Muscle layer of colon (tissue), 2 donors: Measurements from ENCODE around the gene DGCR2.
"Not testable (repeated sequence)": the region's sequence is repeated elsewhere in the genome, so short reads cannot be mapped to it uniquely, and the experiment has no call there.

Source experiments
- H3K27ac ChIP-seq: one replicate; pipeline ENCODE4 v1.7.0; 2013; ENCODE audit warnings: low read depth, mild to moderate bottlenecking, low read length, moderate library complexity
- H3K27me3 ChIP-seq, 2 donors: one replicate each; pipeline ENCODE4 v1.7.0; 2013; ENCODE audit warnings: low read length in 2 of 2, mild to moderate bottlenecking in 2 of 2; ENCODE audit not compliant: insufficient read depth in 2 of 2, control insufficient read depth in 1 of 2
- H3K36me3 ChIP-seq: one replicate; pipeline ENCODE4 v1.7.0; 2013; ENCODE audit warnings: mild to moderate bottlenecking, low read length; ENCODE audit not compliant: insufficient read depth
- H3K4me1 ChIP-seq: one replicate; pipeline ENCODE4 v1.7.0; 2013; ENCODE audit warnings: mild to moderate bottlenecking, low read length; ENCODE audit not compliant: insufficient read depth
- H3K4me3 ChIP-seq, 2 donors: one replicate each; pipeline ENCODE4 v1.7.0; 2013; ENCODE audit warnings: low read length in 2 of 2, low read depth in 1 of 2, mild to moderate bottlenecking in 1 of 2, moderate library complexity in 1 of 2
- H3K9ac ChIP-seq: one replicate; pipeline ENCODE4 v1.7.0; 2013; ENCODE audit warnings: low read length
- H3K9me3 ChIP-seq: one replicate; pipeline ENCODE4 v1.7.0; 2013; ENCODE audit warnings: mild to moderate bottlenecking, low read length
- donor health status: abdominal sarcoma.
- donor health status: Adenocarcinoma of cecum.

DGCR2 gene

GRCh38 chr22:19005905-19006304, 116.3 kb downstream of the DGCR2 start:
- Histone ChIP-seq H3K4me3 (no peak overlapping the region), H3K4me1 (no peaks in the 10 kb centered on the region), H3K36me3 (no peaks in the 10 kb centered on the region), H3K9ac (no peak overlapping the region), H3K27ac (no peak overlapping the region), H3K9me3 (no peaks in the 10 kb centered on the region), H3K27me3 (no peaks in the 10 kb centered on the region)

- Histone ChIP-seq H3K9me3 (no peaks in the 10 kb centered on the region), H3K4me1 (no peaks in the 10 kb centered on the region), H3K9ac (no peak overlapping the region), H3K27ac (no peak overlapping the region), H3K36me3 (no peaks in the 10 kb centered on the region), H3K27me3 (no peaks in the 10 kb centered on the region), H3K4me3 (no peak overlapping the region)
These were observed 117.7 kb downstream of the DGCR2 start for GRCh38 chr22:19004471-19004870.

DNA sequence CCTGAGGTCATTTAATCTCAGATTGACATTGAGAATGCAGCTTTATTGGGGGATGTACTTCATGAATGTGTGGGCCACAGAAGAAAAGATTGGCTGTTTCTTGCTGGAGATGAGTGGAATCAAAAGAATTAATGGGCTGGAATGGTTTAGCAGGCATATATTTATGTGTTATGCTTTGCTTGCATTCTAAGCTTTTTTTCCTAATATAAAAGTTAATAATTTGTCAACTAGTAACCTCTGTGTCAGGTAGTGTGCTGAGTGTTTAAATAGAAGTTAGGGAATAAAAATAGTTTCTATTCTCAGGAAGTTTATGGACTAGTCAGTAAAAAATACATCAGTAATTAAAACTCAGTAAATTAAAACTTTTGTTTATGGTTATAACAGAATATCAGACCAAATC, 118.7 kb downstream of the DGCR2 start:
- Histone ChIP-seq H3K4me1 (no peaks in the 10 kb centered on the region), H3K9ac (no peak overlapping the region), H3K27me3 (no peaks in the 10 kb centered on the region), H3K9me3 (no peaks in the 10 kb centered on the region), H3K27ac (no peak overlapping the region), H3K36me3 (no peaks in the 10 kb centered on the region), H3K4me3 (no peak overlapping the region)

DNA sequence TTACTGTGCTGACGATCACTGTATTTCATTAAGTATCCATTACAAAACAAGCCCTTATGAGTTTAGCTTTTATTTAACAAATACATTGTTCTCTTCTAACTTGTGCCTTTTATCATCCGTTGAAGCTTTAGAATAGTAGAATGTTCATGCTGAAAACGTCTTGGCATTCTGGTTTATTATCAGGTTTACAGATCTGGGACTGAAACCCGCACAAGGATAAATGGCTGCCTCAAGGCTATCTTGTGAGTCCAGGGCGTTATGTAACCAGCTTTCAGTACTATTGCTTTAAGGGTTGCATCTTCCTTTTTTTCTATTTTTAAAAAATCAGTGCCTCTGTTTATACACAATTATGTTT, 119.6 kb downstream of the DGCR2 start:
- no peaks in the 10 kb centered on the region for H3K27me3 ChIP-seq
- no peak overlapping the region for H3K9ac ChIP-seq
- no peaks in the 10 kb centered on the region for H3K9me3 ChIP-seq
- no peaks in the 10 kb centered on the region for H3K4me1 ChIP-seq
- no peak overlapping the region for H3K27ac ChIP-seq
- H3K36me3 ChIP-seq, result no peaks in the 10 kb centered on the region
- no peak overlapping the region for H3K4me3 ChIP-seq

- Histone ChIP-seq H3K36me3 (no peaks in the 10 kb centered on the region), H3K4me3 (no peak overlapping the region), H3K27me3 (no peaks in the 10 kb centered on the region), H3K9me3 (no peaks in the 10 kb centered on the region), H3K27ac (no peak overlapping the region), H3K9ac (no peak overlapping the region), H3K4me1 (no peaks in the 10 kb centered on the region)
These were observed 121.0 kb downstream of the DGCR2 start for GRCh38 chr22:19001204-19001603.

GRCh38 chr22:19000106-19000505, 122.1 kb downstream of the DGCR2 start:
- not testable (repeated sequence) for H3K4me1 ChIP-seq, H3K9ac ChIP-seq, H3K36me3 ChIP-seq, H3K27me3 ChIP-seq, H3K4me3 ChIP-seq, H3K27ac ChIP-seq, H3K9me3 ChIP-seq

GRCh38 chr22:18999416-18999815, 122.8 kb downstream of the DGCR2 start:
- Histone ChIP-seq H3K9me3 (no peaks in the 10 kb centered on the region), H3K36me3 (no peaks in the 10 kb centered on the region)

GRCh38 chr22:18999008-18999407, 123.2 kb downstream of the DGCR2 start:
- peaks cover 0 to 3% of the 10 kb centered on the region in 2 donors for H3K27me3 ChIP-seq
- H3K36me3 ChIP-seq, result no peaks in the 10 kb centered on the region
- no peaks in the 10 kb centered on the region for H3K4me1 ChIP-seq
- H3K27ac ChIP-seq, result no peak overlapping the region
- H3K4me3 ChIP-seq, result no peak overlapping the region
- no peak overlapping the region for H3K9ac ChIP-seq
- no peaks in the 10 kb centered on the region for H3K9me3 ChIP-seq

More at GRCh38 chr22:18999416-18999815, 122.8 kb downstream of the DGCR2 start:
- Histone ChIP-seq H3K4me1 (no peaks in the 10 kb centered on the region), H3K27ac (no peak overlapping the region), H3K9ac (no peak overlapping the region), H3K4me3 (no peak overlapping the region), H3K27me3 (peaks cover 0 to 3% of the 10 kb centered on the region in 2 donors)

- H3K9me3 ChIP-seq, result no peaks in the 10 kb centered on the region
- no peak overlapping the region for H3K27ac ChIP-seq
- H3K4me1 ChIP-seq, result no peaks in the 10 kb centered on the region
- no peaks in the 10 kb centered on the region for H3K36me3 ChIP-seq
- H3K4me3 ChIP-seq, result no peak overlapping the region
- H3K9ac ChIP-seq, result no peak overlapping the region
- H3K27me3 ChIP-seq, result peaks cover 0 to 3% of the 10 kb centered on the region in 2 donors
These were observed 124.3 kb downstream of the DGCR2 start for GRCh38 chr22:18997925-18998315.

DNA sequence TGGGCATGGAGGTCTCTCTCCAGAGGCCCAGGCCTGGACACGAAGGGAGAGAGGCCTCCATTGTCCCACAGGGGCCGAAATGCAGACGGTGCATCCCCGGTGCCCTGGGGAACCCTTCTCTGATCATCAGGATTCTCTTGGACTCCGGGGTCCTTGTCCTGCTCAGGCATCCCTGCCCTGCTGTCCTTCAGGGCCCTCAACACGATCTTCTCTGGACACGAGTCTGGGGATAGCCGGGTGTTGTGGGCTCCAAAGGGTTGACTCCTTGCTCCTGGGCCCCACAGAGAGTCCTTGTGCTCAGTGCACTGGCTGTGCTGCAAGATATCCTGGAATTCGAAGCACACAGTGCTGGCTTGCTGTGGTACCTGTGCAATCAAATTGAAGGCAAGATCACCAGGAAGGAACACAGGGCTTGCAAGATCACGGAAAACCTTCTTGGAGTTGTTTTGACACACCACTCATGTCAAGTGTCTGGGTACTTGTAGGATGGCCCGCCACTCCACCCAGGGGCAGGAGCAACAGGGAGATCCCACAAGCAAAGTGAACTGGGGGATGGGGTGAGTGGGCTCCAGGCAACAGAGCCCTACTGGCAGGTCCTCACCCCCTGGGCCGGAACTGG, 124.8 kb downstream of the DGCR2 start:
- H3K9me3 ChIP-seq, result no peaks in the 10 kb centered on the region
- no peak overlapping the region for H3K4me3 ChIP-seq
- H3K9ac ChIP-seq, result no peak overlapping the region
- no peaks in the 10 kb centered on the region for H3K36me3 ChIP-seq
- no peak overlapping the region for H3K27ac ChIP-seq
- no peaks in the 10 kb centered on the region for H3K4me1 ChIP-seq
- H3K27me3 ChIP-seq, result peaks cover 0 to 3% of the 10 kb centered on the region in 2 donors

DNA sequence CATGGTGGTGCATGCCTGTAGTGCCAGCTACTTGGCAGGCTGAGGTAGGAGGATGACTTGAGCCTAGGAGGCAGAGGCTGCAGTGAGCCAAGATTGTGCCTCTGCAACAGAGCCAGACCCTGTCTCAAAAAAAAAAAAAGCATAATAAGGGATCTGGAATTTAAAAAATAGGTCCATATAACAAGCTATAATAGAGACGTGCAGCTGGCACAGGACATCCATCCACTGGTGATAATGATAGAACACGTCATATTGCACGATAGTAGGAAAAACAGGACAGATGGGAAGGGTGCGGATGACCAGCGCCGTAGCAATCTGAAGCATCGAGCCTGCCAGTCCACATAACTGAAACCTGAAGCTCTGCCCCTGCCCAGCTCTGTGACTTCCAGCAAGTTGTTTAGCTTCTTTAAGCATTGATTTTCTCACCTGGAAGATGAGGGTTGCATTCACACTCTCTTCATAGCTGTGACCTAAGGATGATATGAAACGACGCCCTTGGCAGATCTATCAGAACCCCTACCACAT, 125.8 kb downstream of the DGCR2 start:
- Histone ChIP-seq H3K4me3 (no peak overlapping the region), H3K27me3 (peaks cover 0 to 3% of the 10 kb centered on the region in 2 donors)

DNA sequence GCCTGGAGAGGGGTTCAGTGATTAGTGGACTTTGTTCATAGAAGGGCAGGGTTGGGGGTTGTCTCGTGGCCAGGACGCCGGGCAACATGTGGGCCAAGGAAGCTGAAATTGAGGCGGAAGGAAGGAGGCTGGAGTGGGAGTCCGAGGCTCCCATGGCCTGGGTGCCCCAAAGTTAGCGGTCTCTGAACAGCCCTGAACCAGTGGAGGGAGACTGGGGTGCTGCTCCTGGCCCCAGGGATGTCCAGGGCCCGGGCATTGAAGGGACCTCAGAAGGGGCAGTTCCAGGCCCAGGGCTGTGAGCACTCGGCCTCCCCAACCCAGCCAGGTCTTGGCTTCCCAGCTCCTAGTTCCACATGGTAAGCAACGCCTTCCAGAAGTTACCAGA, 126.9 kb downstream of the DGCR2 start:
- Histone ChIP-seq H3K9me3 (no peaks in the 10 kb centered on the region), H3K27me3 (peaks cover 0 to 3% of the 10 kb centered on the region in 2 donors), H3K9ac (no peak overlapping the region), H3K4me3 (no peak overlapping the region), H3K27ac (no peak overlapping the region), H3K4me1 (no peaks in the 10 kb centered on the region), H3K36me3 (no peaks in the 10 kb centered on the region)

More for the DNA sequence above, 125.8 kb downstream of the DGCR2 start:
- Histone ChIP-seq H3K27ac (no peak overlapping the region), H3K9ac (no peak overlapping the region), H3K4me1 (no peaks in the 10 kb centered on the region), H3K36me3 (no peaks in the 10 kb centered on the region), H3K9me3 (no peaks in the 10 kb centered on the region)
